GM21619 (cell line): ENCODE results near the gene UBE2G2.

Experiments used
- ATAC-seq: cut with Tn5 transposase; IDR thresholded peaks from one replicate; pipeline ENCODE4 v1.9.1; 2021; ENCODE audit not compliant: unreplicated experiment

UBE2G2 gene

GRCh38 chr21:44732263-44732662 is 69.4 kb downstream of the UBE2G2 start:
- ATAC-seq: no peak

GRCh38 chr21:44730951-44731579 is 70.6 kb downstream of the UBE2G2 start:
- ATAC-seq: no peak

- no peak for ATAC-seq
Measured at GRCh38 chr21:44730028-44730395, 71.6 kb downstream of the UBE2G2 start.

GRCh38 chr21:44729336-44730027 is 72.1 kb downstream of the UBE2G2 start:
- ATAC-seq: no peak

- no peak for ATAC-seq
Measured at GRCh38 chr21:44728716-44729115, 72.9 kb downstream of the UBE2G2 start.

GRCh38 chr21:44727757-44728156 is 73.9 kb downstream of the UBE2G2 start:
- ATAC-seq: no peak

GRCh38 chr21:44727321-44727720 is 74.3 kb downstream of the UBE2G2 start:
- ATAC-seq: no peak

- no peak for ATAC-seq
Measured at GRCh38 chr21:44726826-44727225, 74.8 kb downstream of the UBE2G2 start.

GRCh38 chr21:44724926-44725325 is 76.7 kb downstream of the UBE2G2 start:
- ATAC-seq: no peak

GRCh38 chr21:44724196-44724595 is 77.4 kb downstream of the UBE2G2 start:
- no peak for ATAC-seq

- ATAC-seq: no peak
Measured at GRCh38 chr21:44723177-44724131, 78.2 kb downstream of the UBE2G2 start.

GRCh38 chr21:44722731-44723130 is 78.9 kb downstream of the UBE2G2 start:
- no peak for ATAC-seq

- no peak for ATAC-seq
Measured at GRCh38 chr21:44720170-44720569, 81.5 kb downstream of the UBE2G2 start.
